Bronchial epithelial cell (primary cell): ENCODE data around the gene ANKDD1B. TPM values are rescaled to one million over a fixed set of nuclear protein-coding genes. Genes with fewer than 3 reads are reported as not detected.

Experiments
- DNase-seq: peaks from one replicate; pipeline ENCODE4 v3.0.0-alpha.2; 2010; ENCODE audit warnings: low read depth
- FAIRE-seq: peaks from 2 replicates; lab custom pipeline; 2011; peaks lifted over from hg19 to GRCh38; lab: Jason Lieb, UNC
- H3K27me3 ChIP-seq: 2 replicates; pipeline ENCODE4 v1.5.1; 2011; ENCODE audit warnings: low read length; ENCODE audit not compliant: control insufficient read depth, insufficient read depth
- H3K36me3 ChIP-seq: 2 replicates; pipeline ENCODE4 v1.5.1; 2011; ENCODE audit warnings: low read length; ENCODE audit not compliant: control insufficient read depth, insufficient read depth
- H3K4me3 ChIP-seq: 2 replicates; pipeline ENCODE4 v1.5.1; 2011; ENCODE audit warnings: mild to moderate bottlenecking, low read depth, low read length, control low read depth
- CTCF ChIP-seq: IDR thresholded peaks from 2 replicates; pipeline ENCODE4 v1.5.1; 2011; ENCODE audit warnings: mild to moderate bottlenecking, moderate library complexity, low read length, control low read depth, inconsistent platforms; ENCODE audit not compliant: insufficient read depth, severe bottlenecking
- total RNA-seq: library from RNA; depleted of rRNA; stranded (reverse); fragments of >200 nt; gene quantifications from 2 replicates; pipeline ENCODE4 v1.2.1, GENCODE V29; 2014

Gene ANKDD1B
- total RNA-seq, 1 donor from 2014 or later = 1.3 TPM

- H3K36me3 ChIP-seq = no peaks in the 10 kb centered on the region
- H3K4me3 ChIP-seq = no peak overlapping the region
- FAIRE-seq = no peak
- no peaks in the 10 kb centered on the region for H3K27me3 ChIP-seq
- peak; percentile 66 for DNase-seq
- TF ChIP-seq CTCF = no peak
Observed at GRCh38 chr5:75617736-75618352, 6.6 kb downstream of the ANKDD1B start.

- DNase-seq (peak; percentile 60), FAIRE-seq (no peak)
- H3K36me3 ChIP-seq = no peaks in the 10 kb centered on the region
- H3K4me3 ChIP-seq = no peak overlapping the region
- TF ChIP-seq CTCF = no peak
- no peaks in the 10 kb centered on the region for H3K27me3 ChIP-seq
Observed at GRCh38 chr5:75620184-75620959, 9.1 kb downstream of the ANKDD1B start.

GRCh38 chr5:75622564-75622963 lies 11.3 kb downstream of the ANKDD1B start:
- Histone ChIP-seq H3K27me3 (no peaks in the 10 kb centered on the region), H3K36me3 (no peaks in the 10 kb centered on the region), H3K4me3 (no peak overlapping the region)
- peak; percentile 92 for FAIRE-seq
- TF ChIP-seq CTCF = no peak
- peak; percentile 99 for DNase-seq

GRCh38 chr5:75623846-75624245 lies 12.6 kb downstream of the ANKDD1B start:
- no peaks in the 10 kb centered on the region for H3K27me3 ChIP-seq
- H3K36me3 ChIP-seq = no peaks in the 10 kb centered on the region
- DNase-seq (peak; percentile 70), FAIRE-seq (no peak)
- TF ChIP-seq CTCF = no peak
- H3K4me3 ChIP-seq = no peak overlapping the region

- no peak overlapping the region for H3K4me3 ChIP-seq
- TF ChIP-seq CTCF = no peak
- no peaks in the 10 kb centered on the region for H3K27me3 ChIP-seq
- DNase-seq = no peak
- H3K36me3 ChIP-seq = no peaks in the 10 kb centered on the region
- no peak for FAIRE-seq
Observed at GRCh38 chr5:75626959-75627358, 15.7 kb downstream of the ANKDD1B start.

- Histone ChIP-seq H3K27me3 (no peaks in the 10 kb centered on the region), H3K36me3 (no peaks in the 10 kb centered on the region), H3K4me3 (no peak overlapping the region)
- no peak for TF ChIP-seq CTCF
- no peak for DNase-seq
- no peak for FAIRE-seq
Observed at GRCh38 chr5:75627801-75628200, 16.5 kb downstream of the ANKDD1B start.
